ENCODE results near the gene NAALADL2. TPM values are rescaled to one million over a fixed set of nuclear protein-coding genes. Genes with fewer than 3 reads are reported as not detected.

NAALADL2 gene
- total RNA-seq, 1 donor from 2014 or later, result 2.8 TPM

DNA sequence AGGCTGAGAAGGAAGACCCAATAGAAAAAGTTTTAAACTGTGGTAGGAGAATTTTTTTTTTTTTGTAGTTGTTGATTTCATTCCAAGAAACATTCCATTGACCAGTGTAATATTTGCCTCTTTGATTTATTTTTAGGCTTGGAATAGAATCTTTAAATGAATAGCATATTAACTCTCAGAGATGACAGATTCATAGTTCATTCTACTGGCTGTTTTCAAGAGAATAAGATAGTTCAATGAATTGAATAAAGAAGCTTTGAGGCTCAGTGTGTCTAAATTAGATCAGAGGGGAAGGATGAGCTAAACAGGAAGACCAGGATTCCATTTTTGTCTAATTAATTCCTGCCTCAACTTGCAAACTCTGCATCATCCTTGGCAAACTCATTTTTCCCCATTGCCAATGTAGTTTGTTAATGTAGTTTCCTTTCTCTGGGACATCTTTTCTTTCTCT lies 98.4 kb downstream of the NAALADL2 start:
- H3K4me1 Mint-ChIP-seq, result peaks cover 8% of the 10 kb centered on the region
- no peak overlapping the region for H3K27ac Mint-ChIP-seq (ENCODE audit: unreplicated experiment)
- H3K9me3 Mint-ChIP-seq, result peaks cover 3% of the 10 kb centered on the region
- H3K27me3 Mint-ChIP-seq (ENCODE audit: low read depth), result no peaks in the 10 kb centered on the region
- no peak for DNase-seq (ENCODE audit: low read depth, low spot score)
- H3K4me3 Mint-ChIP-seq, result no peak overlapping the region
- H3K36me3 Mint-ChIP-seq (ENCODE audit: low read depth), result no peaks in the 10 kb centered on the region
- TF ChIP-seq, protein P1, sequence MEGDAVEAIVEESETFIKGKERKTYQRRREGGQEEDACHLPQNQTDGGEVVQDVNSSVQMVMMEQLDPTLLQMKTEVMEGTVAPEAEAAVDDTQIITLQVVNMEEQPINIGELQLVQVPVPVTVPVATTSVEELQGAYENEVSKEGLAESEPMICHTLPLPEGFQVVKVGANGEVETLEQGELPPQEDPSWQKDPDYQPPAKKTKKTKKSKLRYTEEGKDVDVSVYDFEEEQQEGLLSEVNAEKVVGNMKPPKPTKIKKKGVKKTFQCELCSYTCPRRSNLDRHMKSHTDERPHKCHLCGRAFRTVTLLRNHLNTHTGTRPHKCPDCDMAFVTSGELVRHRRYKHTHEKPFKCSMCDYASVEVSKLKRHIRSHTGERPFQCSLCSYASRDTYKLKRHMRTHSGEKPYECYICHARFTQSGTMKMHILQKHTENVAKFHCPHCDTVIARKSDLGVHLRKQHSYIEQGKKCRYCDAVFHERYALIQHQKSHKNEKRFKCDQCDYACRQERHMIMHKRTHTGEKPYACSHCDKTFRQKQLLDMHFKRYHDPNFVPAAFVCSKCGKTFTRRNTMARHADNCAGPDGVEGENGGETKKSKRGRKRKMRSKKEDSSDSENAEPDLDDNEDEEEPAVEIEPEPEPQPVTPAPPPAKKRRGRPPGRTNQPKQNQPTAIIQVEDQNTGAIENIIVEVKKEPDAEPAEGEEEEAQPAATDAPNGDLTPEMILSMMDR (conservative IDR thresholded peaks at IDR 0.05), result no peak

DNA sequence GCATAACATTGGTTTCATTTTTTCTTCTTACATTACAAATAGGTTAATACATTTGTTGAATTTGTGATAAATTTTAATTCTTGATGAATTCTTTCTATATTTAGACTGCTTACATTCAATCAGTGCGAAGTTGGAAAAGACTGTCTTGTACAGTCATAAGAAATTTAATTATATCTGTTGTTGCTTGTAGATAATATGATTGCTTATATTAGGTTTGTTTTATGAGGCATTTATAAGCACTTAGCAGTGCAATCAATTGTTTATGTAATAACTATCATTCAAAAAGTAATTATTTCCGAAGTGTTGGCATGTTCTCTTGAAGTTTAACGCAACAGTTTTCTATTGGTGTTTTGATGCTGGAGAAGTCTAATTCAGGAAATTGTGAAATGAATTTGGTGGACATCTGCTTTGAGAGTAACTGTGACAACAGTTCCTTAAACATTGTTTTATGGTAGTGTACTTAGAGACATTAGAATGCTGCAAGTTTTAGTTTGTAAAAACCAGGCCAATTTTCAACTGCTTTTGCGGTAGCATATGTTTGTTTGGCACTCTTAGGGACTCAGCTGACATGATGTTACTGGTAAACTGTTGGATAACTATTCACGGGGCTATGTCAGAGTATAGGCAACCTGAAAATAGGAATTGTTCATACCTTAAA lies 99.7 kb downstream of the NAALADL2 start:
- Mint-ChIP-seq H3K27me3 (ENCODE audit: low read depth) (no peaks in the 10 kb centered on the region), H3K36me3 (ENCODE audit: low read depth) (no peaks in the 10 kb centered on the region), H3K9me3 (peaks cover 3% of the 10 kb centered on the region), H3K4me3 (no peak overlapping the region), H3K4me1 (peaks cover 8% of the 10 kb centered on the region), H3K27ac (ENCODE audit: unreplicated experiment) (no peak overlapping the region)
- TF ChIP-seq, protein P1 (conservative IDR thresholded peaks at IDR 0.05), result no peak
- DNase-seq (ENCODE audit: low read depth, low spot score), result no peak

DNA sequence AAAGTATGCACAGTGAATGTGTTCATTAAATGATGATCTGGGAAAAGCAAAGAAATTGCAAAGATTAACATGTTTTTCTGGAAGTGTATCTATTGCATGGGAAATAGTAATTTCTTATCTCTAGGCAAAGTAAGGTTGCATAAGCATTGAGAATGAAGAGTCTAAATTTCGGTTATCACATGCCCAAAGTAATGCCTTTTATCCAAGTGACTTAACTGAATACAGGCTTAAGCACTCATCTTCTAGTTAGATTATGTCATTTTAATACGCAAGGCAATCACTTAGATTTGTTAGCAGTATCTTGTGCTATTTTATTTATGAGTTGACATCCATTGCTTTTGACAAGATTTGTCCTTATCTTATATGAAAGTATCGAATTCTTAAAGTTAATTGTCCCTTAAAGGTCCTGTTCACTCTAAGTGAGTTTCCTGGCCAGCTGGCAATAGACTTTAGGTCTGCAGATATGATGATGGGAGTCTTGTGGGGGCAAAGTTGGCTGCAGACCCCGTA lies 100.5 kb downstream of the NAALADL2 start:
- Mint-ChIP-seq H3K27me3 (ENCODE audit: low read depth) (no peaks in the 10 kb centered on the region), H3K36me3 (ENCODE audit: low read depth) (no peaks in the 10 kb centered on the region), H3K4me1 (peaks cover 8% of the 10 kb centered on the region), H3K4me3 (no peak overlapping the region), H3K9me3 (peaks cover 3% of the 10 kb centered on the region), H3K27ac (ENCODE audit: unreplicated experiment) (no peak overlapping the region)
- TF ChIP-seq, protein P1 (conservative IDR thresholded peaks at IDR 0.05), result no peak
- no peak for DNase-seq (ENCODE audit: low read depth, low spot score)

DNA sequence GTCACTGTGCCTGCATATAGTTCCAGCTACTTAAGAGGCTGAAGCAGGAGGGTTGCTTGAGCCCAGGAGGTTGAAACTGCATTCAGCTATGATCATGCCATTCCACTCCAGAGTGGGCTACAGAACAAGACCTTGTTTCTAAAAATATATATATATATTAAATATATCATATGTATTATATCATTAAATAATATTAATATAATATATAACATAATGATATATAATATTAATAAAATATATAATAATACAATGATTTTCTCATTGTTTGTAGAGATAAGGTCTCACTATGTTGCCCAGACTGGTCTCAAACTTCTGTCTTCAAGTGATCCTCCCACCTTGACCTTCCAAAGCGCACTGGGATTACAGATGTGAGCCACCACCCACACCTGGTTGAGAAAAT lies 101.8 kb downstream of the NAALADL2 start:
- TF ChIP-seq, protein P1 (conservative IDR thresholded peaks at IDR 0.05), result no peak
- no peak overlapping the region for H3K27ac Mint-ChIP-seq (ENCODE audit: unreplicated experiment)
- H3K27me3 Mint-ChIP-seq (ENCODE audit: low read depth), result no peaks in the 10 kb centered on the region
- H3K9me3 Mint-ChIP-seq, result peaks cover 3% of the 10 kb centered on the region
- no peak for DNase-seq (ENCODE audit: low read depth, low spot score)
- no peaks in the 10 kb centered on the region for H3K36me3 Mint-ChIP-seq (ENCODE audit: low read depth)
- no peak overlapping the region for H3K4me3 Mint-ChIP-seq
- peaks cover 8% of the 10 kb centered on the region for H3K4me1 Mint-ChIP-seq

- H3K36me3 Mint-ChIP-seq (ENCODE audit: low read depth), result no peaks in the 10 kb centered on the region
- H3K27ac Mint-ChIP-seq (ENCODE audit: unreplicated experiment), result no peak overlapping the region
- no peaks in the 10 kb centered on the region for H3K4me1 Mint-ChIP-seq
- H3K27me3 Mint-ChIP-seq (ENCODE audit: low read depth), result no peaks in the 10 kb centered on the region
- peaks cover 4% of the 10 kb centered on the region for H3K9me3 Mint-ChIP-seq
- no peak for DNase-seq (ENCODE audit: low read depth, low spot score)
- TF ChIP-seq, protein P1 (conservative IDR thresholded peaks at IDR 0.05), result no peak
- H3K4me3 Mint-ChIP-seq, result no peak overlapping the region
These were observed 114.3 kb downstream of the NAALADL2 start for GRCh38 chr3:174973465-174973864.

Data from neural crest cell (in vitro differentiated cells).